Right cardiac atrium (tissue), 5 donors: ENCODE measurements around the gene SIRT1. TPM values are rescaled to one million over a fixed set of nuclear protein-coding genes. Genes with fewer than 3 reads are reported as not detected.

Experiments
- ATAC-seq, 2 donors: fragments of 200-7000 bp; cut with Tn5 transposase; one replicate each; pipeline versions ENCODE4 v1.8.0 to v1.9.1; 2020; ENCODE audit warnings: moderate library complexity in 2 of 2, mild to moderate bottlenecking in 1 of 2
- DNase-seq, 3 donors: peaks; one replicate each; pipeline ENCODE4 v3.0.0-alpha.2; 2020
- H3K27ac ChIP-seq: one replicate; pipeline ENCODE4 v1.5.1; 2013; ENCODE audit warnings: mild to moderate bottlenecking, low read length, control low read depth, moderate library complexity
- H3K27me3 ChIP-seq: one replicate; pipeline ENCODE4 v1.6.1; 2013; ENCODE audit not compliant: control insufficient read depth, insufficient read depth
- H3K4me1 ChIP-seq: one replicate; pipeline ENCODE4 v1.6.1; 2013; ENCODE audit warnings: low read length; ENCODE audit not compliant: control insufficient read depth, insufficient read depth
- H3K4me3 ChIP-seq: one replicate; pipeline ENCODE4 v1.5.1; 2013; ENCODE audit warnings: low read length, control low read depth
- H3K9me3 ChIP-seq: one replicate; pipeline ENCODE4 v1.6.1; 2013; ENCODE audit warnings: low read length; ENCODE audit not compliant: control insufficient read depth
- WGBS: extraction: QIAGEN DNeasy Blood & Tissue Kit; methylation state at CpG from one replicate; pipeline ENCODE4 v1.1.7; 2013; 5-methylcytosine and 5-hydroxymethylcytosine counted together
- intact Hi-C, 4 donors: fragments of 100-400 bp; cut with DNase I; formaldehyde crosslinking; loops; one replicate each; pipeline versions ENCODE4 v1.11.0 to v1.14.0; 2022 to 2023
- polyA plus RNA-seq: library from polyadenylated mRNA; stranded (reverse); fragments of 200-250 nt; gene quantifications from one replicate; pipeline ENCODE4 v1.2.3, GENCODE V29; 2013
- total RNA-seq, 4 donors: library from RNA; stranded (reverse); fragmentation: NEBNext Ultra II Directional; extraction: Animal tissue kit (Norgen Biotek cat#: 25700); gene quantifications; one replicate each; pipeline ENCODE4 v1.2.1, GENCODE V29; 2021
- donor health status: healthy with polysubstance abuse.
- donor health status: DM: no; HTN: yes; CAD: no.
- donor health status: DM: no; HTN: no; CAD: no.
- donor health status: DM: no; HTN: yes; CAD: no; lungs with severe emphysema.
- donor health status: DM: yes; HTN: yes; CAD: no.

The SIRT1 gene
- total and polyA plus RNA-seq, 5 donors = 9.3 to 18.7 (median 16.8) TPM

- Histone ChIP-seq H3K9me3 (no peaks in the 10 kb centered on the region), H3K4me1 (no peaks in the 10 kb centered on the region), H3K27ac (no peak overlapping the region), H3K27me3 (no peaks in the 10 kb centered on the region), H3K4me3 (no peak overlapping the region)
- intact Hi-C loops = loop anchor here in 1 of 4 donors (10.0 kb wide), 1 partner anchor 454 kb away; no protein-coding TSS in a partner anchor
- ATAC-seq (no peak), DNase-seq (no peak)
- 61% methylated on average over 2 of the region's 2 CpGs for WGBS
Measured at GRCh38 chr10:67851186-67851585, 33.3 kb upstream of the SIRT1 start.

- Histone ChIP-seq H3K4me3 (no peak overlapping the region), H3K27ac (no peak overlapping the region), H3K4me1 (no peaks in the 10 kb centered on the region), H3K27me3 (no peaks in the 10 kb centered on the region), H3K9me3 (no peaks in the 10 kb centered on the region)
- DNase-seq (no peak), ATAC-seq (no peak)
- WGBS = 39% methylated on average over 5 of the region's 5 CpGs
- intact Hi-C loops = loop anchor here in 1 of 4 donors (10.0 kb wide), 1 partner anchor 452 kb away; no protein-coding TSS in a partner anchor
Measured at GRCh38 chr10:67852761-67853160, 31.7 kb upstream of the SIRT1 start.

- H3K9me3 ChIP-seq = no peaks in the 10 kb centered on the region
- no peak overlapping the region for H3K27ac ChIP-seq
- 66% methylated on average over 3 of the region's 3 CpGs for WGBS
- intact Hi-C loops = loop anchor here in 1 of 4 donors (10.0 kb wide), 1 partner anchor 451 kb away; no protein-coding TSS in a partner anchor
- H3K27me3 ChIP-seq = no peaks in the 10 kb centered on the region
- no peak for DNase-seq
- no peaks in the 10 kb centered on the region for H3K4me1 ChIP-seq
- no peak overlapping the region for H3K4me3 ChIP-seq
- ATAC-seq = no peak
Measured at GRCh38 chr10:67853512-67853911, 30.9 kb upstream of the SIRT1 start.

GRCh38 chr10:67858971-67859370 is 25.5 kb upstream of the SIRT1 start:
- H3K27me3 ChIP-seq = no peaks in the 10 kb centered on the region
- 95% methylated on average over 2 of the region's 2 CpGs for WGBS
- H3K4me3 ChIP-seq = no peak overlapping the region
- intact Hi-C loops = loop anchor here in 2 of 4 donors (5.0 to 10.0 kb wide), 2 partner anchors 298 to 446 kb away; no protein-coding TSS in a partner anchor
- DNase-seq (no peak), ATAC-seq (no peak)
- H3K9me3 ChIP-seq = no peaks in the 10 kb centered on the region
- H3K27ac ChIP-seq = no peak overlapping the region
- no peaks in the 10 kb centered on the region for H3K4me1 ChIP-seq

DNA sequence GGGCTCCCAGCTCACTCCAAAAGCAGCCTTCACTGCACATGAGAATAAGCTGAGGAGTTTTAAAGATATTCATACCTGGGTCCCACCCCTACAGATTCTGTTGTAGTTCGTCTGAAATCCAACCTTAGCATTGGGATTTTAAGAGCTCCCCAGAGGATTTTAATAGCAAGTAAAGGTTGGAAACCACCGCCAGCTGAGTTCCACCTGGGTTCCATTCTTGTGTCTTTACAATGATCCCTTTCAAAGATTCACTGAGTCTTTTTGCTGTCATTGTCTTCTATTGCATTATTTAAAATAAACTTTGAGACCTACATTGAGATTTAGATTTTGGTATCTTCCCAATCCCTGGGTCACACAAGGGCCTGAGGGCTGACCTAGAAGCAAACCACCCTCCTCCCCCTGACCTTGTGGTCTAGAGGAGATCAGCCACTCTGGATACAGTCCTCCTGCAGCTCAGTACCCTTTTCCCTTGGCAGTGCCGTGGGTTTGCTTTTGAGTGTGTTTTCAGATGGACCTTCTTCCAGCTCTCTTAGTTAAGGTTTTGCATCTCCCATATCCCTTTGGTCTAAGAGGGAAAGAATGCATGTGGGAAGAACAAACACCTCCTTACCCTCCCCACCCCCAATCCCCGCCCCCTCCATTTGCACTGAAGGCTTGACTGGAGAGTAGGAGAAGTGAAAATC is 22.6 kb upstream of the SIRT1 start:
- intact Hi-C loops = no loop called here
- Histone ChIP-seq H3K4me1 (no peaks in the 10 kb centered on the region), H3K9me3 (no peaks in the 10 kb centered on the region), H3K27me3 (no peaks in the 10 kb centered on the region), H3K27ac (no peak overlapping the region), H3K4me3 (no peak overlapping the region)
- 70% methylated on average over 4 of the region's 4 CpGs for WGBS
- no peak for DNase-seq
- ATAC-seq = no peak

DNA sequence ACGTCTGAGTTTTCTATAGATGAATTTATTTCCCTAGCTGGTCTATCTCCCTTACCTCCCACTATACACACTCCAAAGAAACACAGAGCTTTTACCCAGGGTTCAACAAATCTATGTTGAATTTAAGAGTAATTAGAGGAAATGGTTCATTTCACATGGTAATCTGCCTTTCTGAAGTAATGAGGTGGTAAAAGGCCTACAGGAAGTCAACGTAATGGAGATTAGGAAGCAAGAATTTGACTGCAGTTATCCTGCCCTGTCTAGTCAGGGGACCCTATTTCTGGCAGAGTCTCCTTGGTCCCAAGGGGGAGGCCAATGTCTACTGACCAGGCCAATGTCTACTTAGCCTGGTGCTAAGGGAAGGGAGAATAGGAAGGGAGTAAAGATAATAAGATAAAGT is 21.4 kb upstream of the SIRT1 start:
- Histone ChIP-seq H3K27me3 (no peaks in the 10 kb centered on the region), H3K4me3 (no peak overlapping the region), H3K4me1 (no peaks in the 10 kb centered on the region), H3K27ac (no peak overlapping the region), H3K9me3 (no peaks in the 10 kb centered on the region)
- DNase-seq (no peak), ATAC-seq (no peak)
- 63% methylated on average over 2 of the region's 2 CpGs for WGBS
- intact Hi-C loops = no loop called here

DNA sequence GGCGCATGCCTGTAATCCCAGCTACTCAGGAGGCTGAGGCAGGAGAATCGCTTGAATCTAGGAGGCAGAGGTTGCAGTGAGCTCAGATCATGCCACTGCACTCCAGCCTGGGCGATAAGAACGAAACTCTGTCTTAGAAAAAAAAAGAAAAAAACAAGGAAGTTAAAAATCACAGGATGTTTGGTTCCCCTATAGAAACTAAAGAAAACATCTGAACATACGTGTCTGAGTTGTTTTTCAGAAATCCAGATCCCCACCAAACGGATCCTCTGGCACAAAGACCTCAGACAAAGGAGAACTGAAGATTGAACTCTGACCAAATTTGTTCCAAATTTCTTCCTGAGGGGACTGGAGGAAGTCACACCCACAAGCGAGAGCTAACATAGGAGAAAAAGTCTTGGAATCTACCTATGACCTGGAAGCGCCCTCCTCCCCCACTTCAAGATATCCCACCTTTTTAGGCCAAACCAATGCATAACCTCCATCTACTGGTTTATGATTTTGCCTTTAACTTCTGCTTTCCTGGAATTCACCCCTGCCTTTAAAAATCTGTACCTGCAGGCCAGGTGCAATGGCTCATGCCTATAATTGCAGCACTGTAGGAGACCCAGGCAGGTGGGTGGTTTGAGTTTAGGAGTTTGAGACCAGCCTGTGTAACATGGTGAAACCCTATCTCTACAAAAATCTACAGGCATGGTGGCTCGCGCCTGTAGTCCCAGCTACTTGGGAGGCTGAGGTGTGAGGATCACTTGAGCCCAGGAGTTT is 19.7 kb upstream of the SIRT1 start:
- no peak overlapping the region for H3K27ac ChIP-seq
- intact Hi-C loops = no loop called here

GRCh38 chr10:67868132-67868531 is 16.3 kb upstream of the SIRT1 start:
- ATAC-seq = no peak

More for the DNA sequence above, 19.7 kb upstream of the SIRT1 start:
- Histone ChIP-seq H3K9me3 (no peaks in the 10 kb centered on the region), H3K27me3 (no peaks in the 10 kb centered on the region), H3K4me3 (no peak overlapping the region), H3K4me1 (no peaks in the 10 kb centered on the region)
- DNase-seq (no peak), ATAC-seq (no peak)
- 78% methylated on average over 10 of the region's 10 CpGs for WGBS

GRCh38 chr10:67869996-67870395 is 14.5 kb upstream of the SIRT1 start:
- intact Hi-C loops = no loop called here
- Histone ChIP-seq H3K27ac (no peak overlapping the region), H3K9me3 (no peaks in the 10 kb centered on the region), H3K4me1 (no peaks in the 10 kb centered on the region), H3K27me3 (no peaks in the 10 kb centered on the region), H3K4me3 (no peak overlapping the region)
- no peak for ATAC-seq
- 91% methylated on average over 6 of the region's 6 CpGs for WGBS
- no peak for DNase-seq

More at GRCh38 chr10:67868132-67868531, 16.3 kb upstream of the SIRT1 start:
- Histone ChIP-seq H3K4me1 (no peaks in the 10 kb centered on the region), H3K27ac (no peak overlapping the region), H3K27me3 (no peaks in the 10 kb centered on the region), H3K9me3 (no peaks in the 10 kb centered on the region), H3K4me3 (no peak overlapping the region)
- WGBS = 95% methylated on average over 2 of the region's 2 CpGs
- intact Hi-C loops = no loop called here
- no peak for DNase-seq

GRCh38 chr10:67875340-67876238 is 8.9 kb upstream of the SIRT1 start:
- ATAC-seq = no peak
- Histone ChIP-seq H3K4me1 (no peaks in the 10 kb centered on the region), H3K4me3 (no peak overlapping the region), H3K27ac (no peak overlapping the region), H3K9me3 (no peaks in the 10 kb centered on the region), H3K27me3 (no peaks in the 10 kb centered on the region)
- intact Hi-C loops = no loop called here
- DNase-seq = no peak
- WGBS = 58% methylated on average over 3 of the region's 3 CpGs
